HG02884 (cell line): ENCODE results near the gene MICU1.
"Not testable (repeated sequence)": the region's sequence is repeated elsewhere in the genome, so short reads cannot be mapped to it uniquely, and the experiment has no call there.

ENCODE experiments used
- ATAC-seq: cut with Tn5 transposase; IDR thresholded peaks from one replicate; pipeline ENCODE4 v1.9.1; 2021; ENCODE audit warnings: mild to moderate bottlenecking, moderate library complexity; ENCODE audit not compliant: unreplicated experiment

The MICU1 gene

DNA sequence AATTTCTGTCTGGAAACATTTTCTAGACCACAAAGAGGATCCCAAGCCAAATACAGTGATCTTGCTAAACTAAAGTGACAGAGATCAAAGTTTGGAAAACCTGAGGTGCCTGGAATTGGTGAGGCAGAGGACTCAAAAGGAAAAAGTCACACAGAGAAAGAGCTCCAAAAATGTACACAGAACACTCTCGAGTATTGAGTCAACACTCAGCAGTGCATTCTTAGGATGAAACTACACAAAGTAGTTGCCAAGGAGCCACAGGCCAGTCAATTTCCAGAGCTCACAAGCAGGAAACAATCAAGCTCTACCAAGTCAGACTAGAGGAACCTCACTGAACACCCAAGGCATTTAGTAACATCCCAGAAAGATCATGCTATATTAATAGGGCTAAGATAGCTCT is 61.3 kb downstream of the MICU1 start:
- ATAC-seq: no peak

GRCh38 chr10:72563327-72563932 is 62.4 kb downstream of the MICU1 start:
- peak; percentile 70 for ATAC-seq

- peak; percentile 50 for ATAC-seq
Observed at GRCh38 chr10:72561745-72562166, 64.1 kb downstream of the MICU1 start.

- no peak for ATAC-seq
Observed at GRCh38 chr10:72557362-72557761, 68.5 kb downstream of the MICU1 start.

GRCh38 chr10:72552857-72553256 is 73.0 kb downstream of the MICU1 start:
- ATAC-seq: no peak

DNA sequence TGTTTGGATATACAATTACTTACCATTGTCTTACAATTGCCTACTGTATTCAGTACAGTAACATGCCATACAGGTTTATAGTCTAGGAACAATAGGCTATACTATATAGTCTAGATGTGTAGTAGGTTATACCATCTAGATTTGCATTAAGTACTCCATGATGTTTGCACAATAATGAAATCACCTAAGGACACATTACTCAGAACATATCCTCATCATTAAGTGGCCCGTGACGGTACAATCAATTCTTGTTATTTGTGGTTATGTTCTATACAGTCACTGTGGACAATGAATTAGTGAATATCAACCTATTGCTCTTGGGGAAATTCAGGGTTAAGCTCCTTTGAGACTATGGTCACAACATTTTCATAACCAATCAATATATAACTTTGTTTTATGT is 75.6 kb downstream of the MICU1 start:
- no peak for ATAC-seq

DNA sequence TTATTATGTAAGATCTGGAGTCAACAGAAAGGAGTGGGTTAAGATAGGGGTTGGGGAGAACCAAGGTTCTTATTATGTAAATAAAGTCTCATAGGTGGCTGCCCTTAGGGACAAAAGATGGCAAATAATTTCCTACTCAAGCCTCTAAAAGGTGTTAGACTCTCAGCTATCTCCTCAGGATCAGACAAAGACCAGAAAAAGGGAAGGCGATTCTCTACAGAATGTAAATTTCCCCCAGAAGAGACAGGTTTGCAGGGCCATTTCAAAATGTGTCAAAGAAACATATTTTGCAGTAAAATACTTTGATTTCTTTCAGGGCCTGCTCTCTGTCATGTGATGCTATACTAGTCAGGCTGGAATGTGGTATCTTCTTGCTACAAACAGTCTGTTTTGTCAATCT is 80.3 kb downstream of the MICU1 start:
- ATAC-seq: no peak

DNA sequence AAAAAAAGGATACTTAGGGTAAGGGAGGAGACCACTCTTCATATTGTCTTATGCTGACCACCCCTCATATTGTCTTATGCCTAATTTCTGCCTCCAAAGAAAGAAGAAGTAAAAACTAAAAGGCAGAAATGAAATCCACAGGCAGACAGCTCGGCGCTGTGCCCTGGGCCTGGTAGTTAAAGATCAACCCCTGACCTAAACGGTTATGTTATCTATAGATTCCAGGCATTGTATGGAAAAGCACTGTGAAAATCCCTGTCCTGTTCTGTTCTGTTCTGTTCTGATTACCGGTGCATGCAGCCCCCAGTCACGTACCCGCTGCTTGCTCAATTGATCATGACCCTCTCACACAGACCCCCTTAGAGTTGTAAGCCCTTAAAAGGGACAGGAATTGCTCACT is 82.0 kb downstream of the MICU1 start:
- not testable (repeated sequence) for ATAC-seq

- no peak for ATAC-seq
Observed at GRCh38 chr10:72542396-72542815, 83.5 kb downstream of the MICU1 start.

DNA sequence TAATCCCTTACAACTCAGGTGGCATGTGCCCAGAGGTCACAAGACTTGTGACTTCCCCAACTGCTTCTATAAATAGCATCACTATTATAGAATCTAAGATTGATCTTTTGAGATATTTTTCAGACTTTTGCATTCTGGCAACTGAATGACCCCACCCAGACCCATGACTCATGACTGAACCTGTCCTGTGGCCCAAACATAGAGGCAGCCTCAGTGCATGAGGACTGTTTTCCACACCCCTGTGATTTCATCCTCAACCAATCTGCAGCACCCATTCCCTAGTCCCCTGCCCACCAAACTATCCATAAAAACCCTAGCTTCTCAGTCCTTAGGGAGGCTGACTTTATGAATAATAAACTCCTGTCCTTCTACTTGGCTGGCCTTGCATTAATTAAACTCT is 84.5 kb downstream of the MICU1 start:
- no peak for ATAC-seq

DNA sequence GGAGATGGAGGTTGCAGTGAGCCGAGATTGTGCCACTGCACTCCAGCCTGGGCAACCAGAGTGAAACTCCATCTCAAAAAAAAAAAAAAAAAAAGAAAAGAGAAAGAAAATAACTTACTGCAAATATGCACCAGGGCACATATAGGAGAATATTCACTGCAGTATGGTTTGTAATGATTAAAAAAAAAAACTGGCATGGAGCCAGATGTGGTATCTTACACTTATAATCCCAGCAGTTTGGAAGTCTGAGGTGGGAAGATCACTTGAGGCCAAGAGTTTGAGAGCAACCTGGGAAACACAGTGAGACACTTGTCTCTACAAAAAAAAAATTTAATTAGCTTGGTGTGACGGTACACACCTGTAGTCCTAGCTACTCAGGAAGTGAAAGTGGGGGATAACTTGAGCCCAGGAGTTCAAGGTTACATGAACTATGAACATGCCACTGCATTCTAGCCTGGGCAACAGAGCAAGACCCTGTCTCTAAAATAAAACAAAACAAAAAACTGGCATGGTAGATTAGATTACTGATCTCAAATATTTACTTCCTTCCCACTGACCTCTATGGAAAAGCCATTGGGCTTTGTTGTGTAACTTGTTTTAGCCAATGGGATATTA is 85.6 kb downstream of the MICU1 start:
- ATAC-seq: no peak

DNA sequence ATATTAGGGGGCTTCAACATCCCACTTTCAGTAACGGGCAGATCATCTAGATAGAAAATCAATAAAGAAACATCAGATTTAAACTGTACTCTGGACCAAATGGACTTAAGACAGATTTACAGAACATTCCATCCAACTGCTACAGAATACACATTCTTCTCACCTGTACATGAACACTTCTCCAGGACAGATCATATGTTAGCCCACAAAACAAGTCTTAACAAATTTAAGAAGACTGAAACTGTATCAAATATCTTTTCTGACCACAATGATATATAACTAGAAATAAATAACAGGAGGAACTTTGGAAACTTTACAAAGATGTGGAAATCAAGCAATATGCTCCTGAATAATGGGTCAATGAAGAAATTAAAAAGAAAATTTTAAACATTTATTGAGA is 86.7 kb downstream of the MICU1 start:
- no peak for ATAC-seq

- ATAC-seq: no peak
Observed at GRCh38 chr10:72525689-72526088, 100.2 kb downstream of the MICU1 start.

GRCh38 chr10:72525277-72525676 is 100.6 kb downstream of the MICU1 start:
- ATAC-seq: no peak

DNA sequence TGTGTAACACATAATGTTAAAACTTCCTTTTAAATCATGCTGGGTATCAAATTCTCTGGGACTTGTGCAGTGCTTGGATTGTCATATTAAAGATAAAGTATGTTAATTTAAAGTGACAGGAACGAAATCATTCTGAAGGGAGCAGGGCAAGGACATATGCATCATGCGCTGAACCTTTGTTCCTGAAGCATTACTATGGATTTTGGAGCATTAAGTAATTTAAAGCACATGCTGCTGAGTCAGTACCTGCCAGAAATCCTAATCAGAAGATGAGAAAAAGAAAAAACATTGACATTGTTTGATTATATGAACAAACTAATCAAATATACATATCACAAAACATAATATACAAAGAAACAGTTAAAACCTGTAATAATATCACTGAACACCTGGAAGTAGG is 101.4 kb downstream of the MICU1 start:
- no peak for ATAC-seq

- ATAC-seq: no peak
Observed at GRCh38 chr10:72523932-72524396, 101.9 kb downstream of the MICU1 start.

DNA sequence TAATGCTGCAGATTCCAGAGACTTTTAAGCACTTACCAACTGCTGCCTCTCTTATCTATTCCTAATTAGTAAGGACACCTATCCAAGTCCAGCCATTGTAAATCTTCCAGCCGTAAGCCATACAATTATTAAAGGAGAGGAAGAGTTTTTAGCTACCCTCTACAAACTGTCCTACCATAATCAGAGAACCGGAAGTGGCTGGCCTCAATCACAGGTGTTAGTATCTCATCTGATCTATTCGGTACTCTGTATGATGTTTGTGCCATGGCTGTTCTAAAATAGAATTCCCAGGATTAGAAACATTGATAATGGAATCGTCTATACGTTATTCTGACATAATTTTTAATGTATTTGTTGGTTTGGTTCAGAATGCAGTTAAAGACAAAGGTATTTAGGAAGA is 102.8 kb downstream of the MICU1 start:
- no peak for ATAC-seq

DNA sequence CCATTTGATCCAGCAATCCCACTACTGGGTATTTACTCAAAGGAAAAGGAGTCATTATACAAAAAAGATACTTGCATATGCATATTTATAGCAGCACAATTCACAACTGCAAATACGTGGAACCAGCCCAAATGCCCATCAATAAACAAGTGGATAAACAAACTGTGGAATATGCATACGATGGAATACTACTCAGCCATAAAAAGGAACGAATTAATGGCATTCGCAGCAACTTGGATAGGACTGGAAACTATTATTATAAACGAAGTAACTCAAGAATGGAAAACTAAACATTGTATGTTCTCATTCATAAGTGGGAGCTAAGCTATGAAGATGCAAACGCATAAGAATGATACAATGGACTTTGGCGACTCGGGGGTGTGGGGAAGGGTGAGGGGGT is 108.6 kb downstream of the MICU1 start:
- no peak for ATAC-seq

DNA sequence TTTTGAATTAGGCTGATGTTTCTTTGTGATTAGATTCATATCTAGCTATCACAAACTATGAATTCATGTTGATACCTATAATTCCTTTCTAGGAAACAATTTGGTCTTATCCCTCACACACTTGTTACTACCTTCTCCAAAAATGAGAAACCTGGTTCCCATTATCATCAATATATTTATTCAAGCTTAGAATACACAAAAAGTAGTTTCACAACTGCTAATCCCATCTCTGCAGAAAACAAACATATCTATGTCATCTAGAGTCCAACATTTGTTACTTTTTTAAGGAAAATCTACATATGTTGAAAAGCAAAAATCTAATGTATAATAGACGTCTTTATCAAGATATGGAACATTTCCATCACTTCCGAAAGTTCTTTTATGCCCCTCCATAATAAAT is 110.4 kb downstream of the MICU1 start:
- ATAC-seq: no peak

GRCh38 chr10:72513910-72514309 is 112.0 kb downstream of the MICU1 start:
- ATAC-seq: no peak

- ATAC-seq: no peak
Observed at GRCh38 chr10:72511459-72511858, 114.4 kb downstream of the MICU1 start.

- ATAC-seq: no peak
Observed at GRCh38 chr10:72509941-72510340, 115.9 kb downstream of the MICU1 start.
